Measurements from ENCODE around the gene SRL. TPM values are rescaled to one million over a fixed set of nuclear protein-coding genes. Genes with fewer than 3 reads are reported as not detected.

SRL gene
- total RNA-seq, 2 donors from 2014 or later = 2.6 to 5.3 TPM

DNA sequence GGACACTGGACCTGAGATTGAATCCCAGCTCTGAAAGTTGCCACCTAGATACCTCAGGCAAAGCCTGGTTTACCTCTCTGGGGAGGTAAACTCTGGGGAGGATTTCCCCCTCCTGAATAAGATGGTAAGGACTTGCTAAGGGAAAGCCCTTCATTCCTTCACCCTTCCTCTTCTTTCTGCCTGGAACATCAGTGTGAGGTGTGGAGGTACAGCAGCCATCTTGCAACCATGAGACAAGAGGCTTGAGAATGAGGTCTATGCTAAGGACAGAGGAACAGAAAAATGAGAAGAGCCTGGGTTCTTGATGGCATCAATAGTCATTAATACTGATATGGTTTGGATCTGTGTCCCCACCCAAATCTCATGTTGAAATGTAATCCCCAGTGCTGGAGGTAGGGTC lies 101.9 kb downstream of the SRL start:
- intact Hi-C loops (cut with DNase I) = no loop called here
- no peaks in the 10 kb centered on the region for H3K4me1 ChIP-seq (replicated peaks)
- H3K36me3 ChIP-seq = no peaks in the 10 kb centered on the region
- no peaks in the 10 kb centered on the region for H3K9me3 ChIP-seq
- H3K27me3 ChIP-seq (replicated peaks; ENCODE audit: insufficient read depth) = no peaks in the 10 kb centered on the region
- no peak for TF ChIP-seq POLR2AphosphoS5 (IDR thresholded peaks at IDR 0.05)
- TF ChIP-seq, protein P1, sequence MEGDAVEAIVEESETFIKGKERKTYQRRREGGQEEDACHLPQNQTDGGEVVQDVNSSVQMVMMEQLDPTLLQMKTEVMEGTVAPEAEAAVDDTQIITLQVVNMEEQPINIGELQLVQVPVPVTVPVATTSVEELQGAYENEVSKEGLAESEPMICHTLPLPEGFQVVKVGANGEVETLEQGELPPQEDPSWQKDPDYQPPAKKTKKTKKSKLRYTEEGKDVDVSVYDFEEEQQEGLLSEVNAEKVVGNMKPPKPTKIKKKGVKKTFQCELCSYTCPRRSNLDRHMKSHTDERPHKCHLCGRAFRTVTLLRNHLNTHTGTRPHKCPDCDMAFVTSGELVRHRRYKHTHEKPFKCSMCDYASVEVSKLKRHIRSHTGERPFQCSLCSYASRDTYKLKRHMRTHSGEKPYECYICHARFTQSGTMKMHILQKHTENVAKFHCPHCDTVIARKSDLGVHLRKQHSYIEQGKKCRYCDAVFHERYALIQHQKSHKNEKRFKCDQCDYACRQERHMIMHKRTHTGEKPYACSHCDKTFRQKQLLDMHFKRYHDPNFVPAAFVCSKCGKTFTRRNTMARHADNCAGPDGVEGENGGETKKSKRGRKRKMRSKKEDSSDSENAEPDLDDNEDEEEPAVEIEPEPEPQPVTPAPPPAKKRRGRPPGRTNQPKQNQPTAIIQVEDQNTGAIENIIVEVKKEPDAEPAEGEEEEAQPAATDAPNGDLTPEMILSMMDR (IDR thresholded peaks at IDR 0.05) = no peak
- TF ChIP-seq POLR2A (IDR thresholded peaks at IDR 0.05) = no peak
- DNase-seq (ENCODE audit: low spot score) = no peak
- H3K27ac ChIP-seq = peak overlapping the region in 1 of 2 donors; percentile 35
- H3K4me3 ChIP-seq = no peak overlapping the region

Other genes starting within 250 kb of the SRL start
- gene ADCY9, start 125.6 kb downstream of the SRL start, total RNA-seq = 10 to 100 TPM in 1 of 2 donors, 1 to 10 TPM in 1; 7.2 to 58.3 TPM
- gene TFAP4, start 30.9 kb upstream of the SRL start, total RNA-seq = 10 to 100 TPM in 1 of 2 donors, 1 to 10 TPM in 1; 9.0 to 12.8 TPM
- gene GLIS2, start 74.0 kb upstream of the SRL start, total RNA-seq = 10 to 100 TPM in 1 of 2 donors, 1 to 10 TPM in 1; 3.8 to 10.5 TPM
- gene PAM16, start 109.2 kb upstream of the SRL start, total RNA-seq = 100 to 1,000 TPM in 1 of 2 donors, 10 to 100 TPM in 1; 28.6 to 100 TPM
- gene VASN, start 129.8 kb upstream of the SRL start, total RNA-seq = 10 to 100 TPM; 13.1 to 97.4 TPM
- 100 to 1,000 TPM in 1 of 2 donors, 10 to 100 TPM in 1; 24.1 to 122 TPM for gene CORO7, start 174.5 kb upstream of the SRL start, total RNA-seq
- 10 to 100 TPM; 47.6 to 60.0 TPM for gene DNAJA3, start 183.8 kb upstream of the SRL start, total RNA-seq
- gene NMRAL1, start 232.5 kb upstream of the SRL start, total RNA-seq = 10 to 100 TPM; 40.8 to 90.9 TPM
- 10 to 100 TPM; 39.9 to 70.8 TPM for gene HMOX2, start 234.3 kb upstream of the SRL start, total RNA-seq

All from prostate gland (tissue), 2 donors.